Activated T-cell treated with anti-CD3 and anti-CD28 coated beads, Interleukin-2, amount 50 U/mL, for 24 hours (primary cell): ENCODE data around the gene KRTAP19-8.

Experiments used
- DNase-seq: peaks from one replicate; pipeline ENCODE4 v3.0.0-alpha.2; 2020
- H3K27ac Mint-ChIP-seq: 2 replicates; pipeline ENCODE4 v1.8.0; 2020; ENCODE audit warnings: mild to moderate bottlenecking, mixed read lengths
- H3K27me3 Mint-ChIP-seq: 2 replicates; pipeline ENCODE4 v1.8.0; 2020; ENCODE audit warnings: mixed read lengths
- H3K36me3 Mint-ChIP-seq: 2 replicates; pipeline ENCODE4 v1.8.0; 2020; ENCODE audit warnings: low read depth, mixed read lengths
- H3K4me1 Mint-ChIP-seq: 2 replicates; pipeline ENCODE4 v1.8.0; 2020; ENCODE audit warnings: low read depth, mixed read lengths
- H3K4me3 Mint-ChIP-seq: 2 replicates; pipeline ENCODE4 v1.8.0; 2020; ENCODE audit warnings: mild to moderate bottlenecking, moderate library complexity, mixed read lengths
- H3K9me3 Mint-ChIP-seq: 2 replicates; pipeline ENCODE4 v1.8.0; 2020; ENCODE audit warnings: mixed read lengths

KRTAP19-8 gene

DNA sequence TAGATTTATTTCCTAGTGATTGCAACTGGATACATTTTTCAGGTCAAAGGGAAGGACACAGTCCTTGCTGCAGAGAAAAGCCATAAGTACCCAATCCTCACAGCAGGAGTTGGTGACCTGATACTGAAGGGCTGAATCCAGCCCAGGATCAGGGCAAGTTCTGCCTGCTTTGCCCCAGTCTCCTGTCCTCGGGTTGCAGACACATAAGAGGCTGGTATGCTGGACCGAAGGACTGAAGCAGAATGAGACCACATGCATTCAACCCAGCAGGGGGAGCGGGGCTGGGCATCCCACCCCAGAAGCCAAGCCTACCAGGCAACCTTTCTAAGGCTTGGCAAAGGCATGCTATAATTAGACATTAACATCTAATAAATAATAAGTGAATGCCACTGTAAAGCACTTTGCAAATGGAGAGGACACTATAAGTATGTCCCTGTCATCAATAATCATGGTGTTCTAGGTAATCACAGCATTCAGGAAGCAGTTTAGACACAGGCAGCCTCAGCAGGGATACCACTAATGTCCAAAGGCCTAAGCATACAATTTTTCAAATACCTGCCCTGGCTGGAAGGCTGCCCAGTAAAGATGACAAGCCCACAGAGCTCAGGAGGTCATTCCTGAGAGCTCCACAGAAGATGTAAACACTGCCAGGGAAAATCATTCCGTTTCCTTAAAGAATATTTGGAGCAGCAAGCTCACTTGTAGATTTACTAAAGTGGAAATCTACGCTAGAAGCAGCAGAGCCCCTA, 47.6 kb downstream of the KRTAP19-8 start:
- no peak overlapping the region for H3K4me3 Mint-ChIP-seq
- H3K4me1 Mint-ChIP-seq: no peaks in the 10 kb centered on the region
- DNase-seq: no peak
- no peaks in the 10 kb centered on the region for H3K36me3 Mint-ChIP-seq
- no peaks in the 10 kb centered on the region for H3K9me3 Mint-ChIP-seq
- H3K27me3 Mint-ChIP-seq: no peaks in the 10 kb centered on the region
- H3K27ac Mint-ChIP-seq: no peak overlapping the region

DNA sequence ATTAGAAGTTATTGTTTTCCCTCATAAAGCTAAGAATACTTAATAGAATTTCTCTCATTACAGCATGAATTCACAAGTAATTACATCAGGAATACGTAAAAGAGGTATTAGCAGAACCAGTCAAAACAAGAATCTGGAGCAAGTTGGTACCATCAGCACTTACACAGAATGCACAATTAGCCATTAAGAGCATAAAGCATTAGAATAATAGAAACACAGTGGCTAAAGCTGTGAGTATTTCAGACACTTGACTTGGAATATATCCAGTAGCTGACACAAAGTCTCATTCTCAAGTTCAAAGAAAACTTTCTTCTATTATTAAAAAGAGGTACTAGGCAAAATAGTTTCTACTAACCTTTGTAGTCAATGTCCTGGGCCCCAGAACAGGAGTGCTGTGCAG, 49.6 kb downstream of the KRTAP19-8 start:
- H3K36me3 Mint-ChIP-seq: no peaks in the 10 kb centered on the region
- H3K27ac Mint-ChIP-seq: no peak overlapping the region
- no peaks in the 10 kb centered on the region for H3K27me3 Mint-ChIP-seq
- no peaks in the 10 kb centered on the region for H3K9me3 Mint-ChIP-seq
- no peak overlapping the region for H3K4me3 Mint-ChIP-seq
- no peak for DNase-seq
- H3K4me1 Mint-ChIP-seq: no peaks in the 10 kb centered on the region
